Neutrophil (primary cell): ENCODE measurements around the gene ASPRV1.

ENCODE experiments used
- H3K27ac ChIP-seq: fragments of 200-600 bp; sonication (generic); 2 replicates; pipeline ENCODE4 v1.5.1; 2016; ENCODE audit warnings: mild to moderate bottlenecking, moderate library complexity
- H3K27me3 ChIP-seq: fragments of 200-600 bp; sonication (generic); 2 replicates; pipeline ENCODE4 v1.6.0; 2016; ENCODE audit warnings: mild to moderate bottlenecking
- H3K36me3 ChIP-seq: fragments of 200-600 bp; sonication (generic); 2 replicates; pipeline ENCODE4 v1.5.1; 2017
- H3K4me1 ChIP-seq, 2 experiments: fragments of 200-600 bp in 1 of 2; sonication (generic) in 1 of 2; 1 replicate in 1 of 2; 2 replicates in 1 of 2; pipeline versions ENCODE4 v1.5.1 to v1.6.1; 2013 to 2016; ENCODE audit warnings: low read depth in 1 of 2, low read length in 1 of 2, mild to moderate bottlenecking in 1 of 2, moderate library complexity in 1 of 2; ENCODE audit not compliant: control insufficient read depth in 1 of 2, insufficient read depth in 1 of 2
- H3K4me3 ChIP-seq, 2 experiments: fragments of 200-600 bp in 1 of 2; sonication (generic) in 1 of 2; 1 replicate in 1 of 2; 2 replicates in 1 of 2; pipeline ENCODE4 v1.5.1; 2013 to 2016; ENCODE audit warnings: low read depth in 1 of 2, low read length in 1 of 2, mild to moderate bottlenecking in 1 of 2, moderate library complexity in 1 of 2
- H3K9me3 ChIP-seq: fragments of 200-600 bp; sonication (generic); 2 replicates; pipeline ENCODE4 v1.5.1; 2016
- CTCF ChIP-seq: fragments of 200-600 bp; sonication (generic); IDR thresholded peaks from 2 replicates; pipeline ENCODE4 v1.5.1; 2016; ENCODE audit warnings: antibody characterized with exemption

Gene ASPRV1

GRCh38 chr2:69977906-69978482 is 16.6 kb upstream of the ASPRV1 start:
- H3K27me3 ChIP-seq, result no peaks in the 10 kb centered on the region
- TF ChIP-seq CTCF, result no peak
- no peaks in the 10 kb centered on the region for H3K36me3 ChIP-seq
- H3K9me3 ChIP-seq, result no peaks in the 10 kb centered on the region
- peaks cover 89 to 100% of the 10 kb centered on the region in 2 experiments for H3K4me1 ChIP-seq
- peak overlapping the region; percentile 25 to 31 for H3K4me3 ChIP-seq
- H3K27ac ChIP-seq, result peak overlapping the region; percentile 100

- TF ChIP-seq CTCF, result peak; percentile 84
- Histone ChIP-seq H3K27me3 (no peaks in the 10 kb centered on the region), H3K9me3 (no peaks in the 10 kb centered on the region), H3K4me1 (peaks cover 87 to 99% of the 10 kb centered on the region in 2 experiments), H3K36me3 (no peaks in the 10 kb centered on the region), H3K4me3 (peak overlapping the region; percentile 25 to 31), H3K27ac (peak overlapping the region; percentile 100)
Observed at GRCh38 chr2:69977186-69977585, 15.8 kb upstream of the ASPRV1 start.

- Histone ChIP-seq H3K27ac (peak overlapping the region; percentile 100), H3K36me3 (no peaks in the 10 kb centered on the region), H3K27me3 (no peaks in the 10 kb centered on the region), H3K4me1 (peaks cover 81 to 87% of the 10 kb centered on the region in 2 experiments), H3K9me3 (no peaks in the 10 kb centered on the region), H3K4me3 (peak overlapping the region; percentile 33)
- TF ChIP-seq CTCF, result peak; percentile 51
Observed at GRCh38 chr2:69975853-69976462, 14.5 kb upstream of the ASPRV1 start.

- no peaks in the 10 kb centered on the region for H3K27me3 ChIP-seq
- H3K4me3 ChIP-seq, result peak overlapping the region; percentile 33
- no peak for TF ChIP-seq CTCF
- no peaks in the 10 kb centered on the region for H3K9me3 ChIP-seq
- H3K27ac ChIP-seq, result peak overlapping the region; percentile 100
- H3K4me1 ChIP-seq, result peaks cover 79 to 80% of the 10 kb centered on the region in 2 experiments
- no peaks in the 10 kb centered on the region for H3K36me3 ChIP-seq
Observed at GRCh38 chr2:69975136-69975852, 13.9 kb upstream of the ASPRV1 start.

GRCh38 chr2:69973335-69973735 is 11.9 kb upstream of the ASPRV1 start:
- TF ChIP-seq CTCF, result no peak
- H3K4me3 ChIP-seq, result no peak overlapping the region
- H3K4me1 ChIP-seq, result peaks cover 59 to 61% of the 10 kb centered on the region in 2 experiments
- H3K27ac ChIP-seq, result peak overlapping the region; percentile 100
- no peaks in the 10 kb centered on the region for H3K9me3 ChIP-seq
- no peaks in the 10 kb centered on the region for H3K27me3 ChIP-seq
- no peaks in the 10 kb centered on the region for H3K36me3 ChIP-seq
